Loucy (cell line): Measurements from ENCODE around the gene AP2A1.

Source experiments
- H2AFZ ChIP-seq: fragments of 200-600 bp; sonication (generic); 2 replicates; pipeline ENCODE4 v1.6.0; 2016; ENCODE audit warnings: antibody characterized with exemption, mild to moderate bottlenecking, low read length, moderate library complexity
- H3F3A ChIP-seq: fragments of 200-600 bp; 2 replicates; pipeline ENCODE4 v1.6.0; 2016; ENCODE audit warnings: antibody characterized with exemption, low read depth, mild to moderate bottlenecking
- H3K27me3 ChIP-seq: fragments of 200-600 bp; sonication (generic); 2 replicates; pipeline ENCODE4 v1.6.1; 2014; ENCODE audit warnings: low read length, mild to moderate bottlenecking; ENCODE audit not compliant: insufficient read depth, poor library complexity, severe bottlenecking
- H3K36me3 ChIP-seq: fragments of 200-600 bp; sonication (generic); 2 replicates; pipeline ENCODE4 v1.6.1; 2016; ENCODE audit warnings: low read length; ENCODE audit not compliant: insufficient read depth
- H3K4me1 ChIP-seq: fragments of 200-600 bp; sonication (generic); 2 replicates; pipeline ENCODE4 v1.5.1; 2014; ENCODE audit warnings: low read length, mild to moderate bottlenecking; ENCODE audit not compliant: insufficient read depth, poor library complexity, severe bottlenecking
- H3K4me2 ChIP-seq: fragments of 200-600 bp; sonication (generic); 2 replicates; pipeline ENCODE4 v1.6.0; 2014; ENCODE audit warnings: antibody characterized with exemption, low read length, low read depth, mild to moderate bottlenecking; ENCODE audit not compliant: poor library complexity, severe bottlenecking
- H3K4me3 ChIP-seq: fragments of 200-600 bp; sonication (generic); 2 replicates; pipeline ENCODE4 v1.5.1; 2014; ENCODE audit warnings: low read length, mild to moderate bottlenecking, mixed read lengths; ENCODE audit not compliant: poor library complexity, severe bottlenecking
- H3K79me2 ChIP-seq: fragments of 200-600 bp; sonication (generic); 2 replicates; pipeline ENCODE4 v1.6.1; 2014; ENCODE audit warnings: low read length; ENCODE audit not compliant: insufficient read depth
- H3K9ac ChIP-seq: fragments of 200-600 bp; sonication (generic); 2 replicates; pipeline ENCODE4 v1.6.0; 2014; ENCODE audit warnings: mild to moderate bottlenecking, low read depth, low read length, moderate library complexity; ENCODE audit not compliant: poor library complexity, severe bottlenecking
- H3K9me2 ChIP-seq: fragments of 200-600 bp; sonication (generic); replicated peaks from 2 replicates; pipeline ENCODE4 v1.6.1; 2016; ENCODE audit warnings: low read depth, low read length, mixed read lengths
- H3K9me3 ChIP-seq: fragments of 200-600 bp; sonication (generic); 2 replicates; pipeline ENCODE4 v1.6.1; 2014; ENCODE audit warnings: mild to moderate bottlenecking, antibody characterized with exemption, low read length, low read depth; ENCODE audit not compliant: insufficient read depth
- H4K20me1 ChIP-seq: fragments of 200-600 bp; sonication (generic); 2 replicates; pipeline ENCODE4 v1.6.0; 2014; ENCODE audit warnings: antibody characterized with exemption, low read length, mild to moderate bottlenecking; ENCODE audit not compliant: insufficient read depth, poor library complexity, severe bottlenecking
- CTCF ChIP-seq: fragments of 200-600 bp; sonication (generic); conservative IDR thresholded peaks from 2 replicates; pipeline ENCODE4 v1.5.1; 2014; ENCODE audit warnings: mild to moderate bottlenecking, antibody characterized with exemption, low read length
- EZH2phosphoT487 ChIP-seq: fragments of 200-600 bp; IDR thresholded peaks from 2 replicates; pipeline ENCODE4 v1.6.1; 2018; ENCODE audit warnings: antibody characterized with exemption, mild to moderate bottlenecking, moderate library complexity, borderline replicate concordance

AP2A1 gene

GRCh38 chr19:49749771-49750170 lies 17.0 kb upstream of the AP2A1 start:
- peaks cover 5% of the 10 kb centered on the region; the same call in 1 of the 2 replicates for H3K9me3 ChIP-seq
- no peaks in the 10 kb centered on the region for H3K79me2 ChIP-seq
- H3F3A ChIP-seq = no peaks in the 10 kb centered on the region
- no peaks in the 10 kb centered on the region for H3K27me3 ChIP-seq
- no peaks in the 10 kb centered on the region for H4K20me1 ChIP-seq
- no peak overlapping the region for H3K9ac ChIP-seq
- no peak overlapping the region for H3K4me2 ChIP-seq
- no peaks in the 10 kb centered on the region for H3K36me3 ChIP-seq
- H2AFZ ChIP-seq = no peak overlapping the region
- TF ChIP-seq EZH2phosphoT487 (no peak), CTCF (no peak)
- no peak overlapping the region for H3K4me3 ChIP-seq
- no peaks in the 10 kb centered on the region for H3K4me1 ChIP-seq
- no peaks in the 10 kb centered on the region for H3K9me2 ChIP-seq

GRCh38 chr19:49752701-49753100 lies 14.1 kb upstream of the AP2A1 start:
- Histone ChIP-seq H3K79me2 (no peaks in the 10 kb centered on the region), H3K27me3 (no peaks in the 10 kb centered on the region), H3K4me3 (no peak overlapping the region), H3K4me2 (no peak overlapping the region), H4K20me1 (no peaks in the 10 kb centered on the region), H3K9me3 (peaks cover 5% of the 10 kb centered on the region; the same call in 1 of the 2 replicates), H3F3A (no peaks in the 10 kb centered on the region), H3K9ac (no peak overlapping the region), H3K9me2 (no peaks in the 10 kb centered on the region), H3K36me3 (no peaks in the 10 kb centered on the region), H3K4me1 (no peaks in the 10 kb centered on the region), H2AFZ (no peak overlapping the region)
- no peak for TF ChIP-seq EZH2phosphoT487

GRCh38 chr19:49755956-49756355 lies 10.8 kb upstream of the AP2A1 start:
- TF ChIP-seq CTCF (no peak), EZH2phosphoT487 (no peak)
- H3K9ac ChIP-seq = no peak overlapping the region
- H3F3A ChIP-seq = no peaks in the 10 kb centered on the region
- no peaks in the 10 kb centered on the region for H3K4me1 ChIP-seq
- H2AFZ ChIP-seq = no peak overlapping the region
- H3K9me2 ChIP-seq = no peaks in the 10 kb centered on the region
- no peaks in the 10 kb centered on the region for H3K36me3 ChIP-seq
- peaks cover 5% of the 10 kb centered on the region; the same call in 1 of the 2 replicates for H3K9me3 ChIP-seq
- no peaks in the 10 kb centered on the region for H3K79me2 ChIP-seq
- H3K4me2 ChIP-seq = no peak overlapping the region
- H4K20me1 ChIP-seq = no peaks in the 10 kb centered on the region
- H3K27me3 ChIP-seq = no peaks in the 10 kb centered on the region
- H3K4me3 ChIP-seq = no peak overlapping the region

GRCh38 chr19:49758292-49758691 lies 8.5 kb upstream of the AP2A1 start:
- Histone ChIP-seq H3K36me3 (no peaks in the 10 kb centered on the region), H3F3A (no peaks in the 10 kb centered on the region), H4K20me1 (no peaks in the 10 kb centered on the region), H3K9ac (no peak overlapping the region), H3K79me2 (no peaks in the 10 kb centered on the region), H3K4me3 (no peak overlapping the region), H2AFZ (peak overlapping the region; percentile 67; the same call in 1 of the 2 replicates), H3K4me1 (no peaks in the 10 kb centered on the region), H3K9me3 (no peaks in the 10 kb centered on the region), H3K27me3 (no peaks in the 10 kb centered on the region), H3K9me2 (no peaks in the 10 kb centered on the region), H3K4me2 (no peak overlapping the region)
- TF ChIP-seq CTCF = no peak
- no peak for TF ChIP-seq EZH2phosphoT487
